Breast epithelium (tissue), 3 donors: Measurements from ENCODE around the gene CCDC102B.

ENCODE experiments used
- POLR2A ChIP-seq: fragments of 450-650 bp; IDR thresholded peaks from one replicate; pipeline ENCODE4 v1.6.1; 2016; ENCODE audit warnings: antibody characterized with exemption, mild to moderate bottlenecking, moderate library complexity
- TF ChIP-seq, protein P1 (sequence below), 3 donors: fragments of 450-650 bp; IDR thresholded peaks; one replicate each; pipeline ENCODE4 v1.5.1; 2016 to 2017; ENCODE audit warnings: antibody characterized with exemption in 3 of 3, mild to moderate bottlenecking in 3 of 3, moderate library complexity in 3 of 3

GRCh38 chr18:69081846-69082245 lies 284.0 kb downstream of the CCDC102B start:
- no peak for TF ChIP-seq POLR2A
- TF ChIP-seq, protein P1, sequence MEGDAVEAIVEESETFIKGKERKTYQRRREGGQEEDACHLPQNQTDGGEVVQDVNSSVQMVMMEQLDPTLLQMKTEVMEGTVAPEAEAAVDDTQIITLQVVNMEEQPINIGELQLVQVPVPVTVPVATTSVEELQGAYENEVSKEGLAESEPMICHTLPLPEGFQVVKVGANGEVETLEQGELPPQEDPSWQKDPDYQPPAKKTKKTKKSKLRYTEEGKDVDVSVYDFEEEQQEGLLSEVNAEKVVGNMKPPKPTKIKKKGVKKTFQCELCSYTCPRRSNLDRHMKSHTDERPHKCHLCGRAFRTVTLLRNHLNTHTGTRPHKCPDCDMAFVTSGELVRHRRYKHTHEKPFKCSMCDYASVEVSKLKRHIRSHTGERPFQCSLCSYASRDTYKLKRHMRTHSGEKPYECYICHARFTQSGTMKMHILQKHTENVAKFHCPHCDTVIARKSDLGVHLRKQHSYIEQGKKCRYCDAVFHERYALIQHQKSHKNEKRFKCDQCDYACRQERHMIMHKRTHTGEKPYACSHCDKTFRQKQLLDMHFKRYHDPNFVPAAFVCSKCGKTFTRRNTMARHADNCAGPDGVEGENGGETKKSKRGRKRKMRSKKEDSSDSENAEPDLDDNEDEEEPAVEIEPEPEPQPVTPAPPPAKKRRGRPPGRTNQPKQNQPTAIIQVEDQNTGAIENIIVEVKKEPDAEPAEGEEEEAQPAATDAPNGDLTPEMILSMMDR (IDR thresholded peaks at IDR 0.05): no peak
